Measurements from ENCODE around the gene BRI3.

BRI3 gene, protein sequence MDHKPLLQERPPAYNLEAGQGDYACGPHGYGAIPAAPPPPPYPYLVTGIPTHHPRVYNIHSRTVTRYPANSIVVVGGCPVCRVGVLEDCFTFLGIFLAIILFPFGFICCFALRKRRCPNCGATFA

GRCh38 chr7:98280791-98281756, at the start of gene BRI3:
BRI3 (plus strand) TSS chr7:98281686; CDS start chr7:98281796, 110 bp downstream.
- peak; percentile 91 for DNase-seq

DNA sequence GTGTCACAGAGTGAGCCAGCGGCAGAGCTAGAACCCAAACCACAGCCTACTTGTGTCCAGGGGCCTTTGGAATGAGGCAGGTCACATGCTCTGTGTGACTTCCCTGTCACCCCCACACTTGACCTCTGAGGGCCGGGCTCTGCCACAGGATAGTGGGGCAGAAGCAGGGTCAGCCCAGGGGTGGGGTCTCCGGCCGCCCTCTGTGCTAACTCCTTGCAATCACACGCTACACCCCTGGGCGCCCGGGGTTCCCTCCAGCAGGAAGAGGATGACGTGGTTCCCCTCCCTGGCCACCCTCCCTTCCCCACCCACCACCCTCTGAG, 49.3 kb upstream of the BRI3 start:
- no peak for DNase-seq

DNA sequence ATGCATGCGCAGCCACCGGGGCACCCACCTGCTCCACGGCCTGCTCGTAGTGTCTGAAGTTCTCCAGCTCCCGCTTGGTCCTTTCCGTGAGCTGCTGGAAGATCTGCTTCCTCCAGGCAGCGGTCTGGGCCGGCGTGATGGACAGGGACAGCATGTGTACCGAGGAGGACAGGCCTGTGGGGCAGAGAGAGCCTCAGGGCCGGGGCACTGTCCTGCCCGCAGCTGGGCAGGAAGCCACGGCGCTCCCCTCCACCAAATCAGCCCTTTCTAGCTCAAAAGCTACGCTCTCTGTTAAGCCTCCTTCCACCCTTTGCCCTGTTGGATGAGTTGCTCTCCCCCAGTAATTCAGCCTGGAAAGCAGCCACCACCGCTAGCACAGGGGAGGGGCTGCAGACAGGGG, 48.7 kb upstream of the BRI3 start:
- DNase-seq = no peak

DNA sequence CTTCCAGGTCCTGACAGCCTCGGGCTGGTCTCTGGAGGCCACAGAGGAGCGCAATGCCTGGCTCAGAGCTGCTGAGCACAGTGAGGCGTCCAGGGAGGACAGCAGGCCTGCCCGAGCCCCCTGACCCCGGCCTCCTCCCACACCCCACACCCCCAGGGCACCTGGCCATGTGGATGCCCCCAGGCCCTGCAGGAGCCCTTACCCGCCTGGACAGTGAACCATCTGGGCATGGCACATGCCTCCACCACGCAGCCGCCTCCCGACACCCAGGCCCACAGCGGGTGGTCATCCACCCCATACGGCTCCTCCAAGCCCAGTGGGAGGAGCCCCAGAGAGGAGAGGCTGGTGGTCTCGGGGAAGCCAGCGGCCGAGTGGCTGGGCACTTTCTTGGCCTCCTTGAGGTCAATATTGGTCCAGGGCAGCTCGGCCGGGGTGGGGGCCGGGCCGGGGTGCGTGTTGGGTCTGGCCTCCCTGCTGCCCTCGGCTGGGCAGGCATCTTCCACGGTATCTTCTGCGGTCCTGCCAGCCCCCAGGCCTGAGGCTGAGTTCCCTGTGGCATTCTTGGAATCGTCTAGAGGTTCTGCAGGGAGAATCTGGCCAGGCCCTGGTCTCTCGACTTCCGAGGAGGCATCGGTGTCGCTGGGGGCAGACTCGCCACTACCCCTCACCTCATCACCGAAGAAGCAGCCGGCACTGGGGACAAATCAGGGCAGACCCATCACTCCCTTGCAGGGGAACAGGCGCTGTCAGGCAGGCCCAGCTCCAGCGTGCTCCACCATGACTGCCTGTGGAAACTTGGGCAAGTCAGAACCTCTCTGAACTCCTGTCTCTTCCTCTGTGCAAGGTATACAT, 48.0 kb upstream of the BRI3 start:
- no peak for DNase-seq

- no peak for DNase-seq
Measured at GRCh38 chr7:98234429-98235147, 46.9 kb upstream of the BRI3 start.

- no peak for DNase-seq
Measured at GRCh38 chr7:98235901-98236300, 45.6 kb upstream of the BRI3 start.

- DNase-seq = no peak
Measured at GRCh38 chr7:98236355-98237185, 44.9 kb upstream of the BRI3 start.

DNA sequence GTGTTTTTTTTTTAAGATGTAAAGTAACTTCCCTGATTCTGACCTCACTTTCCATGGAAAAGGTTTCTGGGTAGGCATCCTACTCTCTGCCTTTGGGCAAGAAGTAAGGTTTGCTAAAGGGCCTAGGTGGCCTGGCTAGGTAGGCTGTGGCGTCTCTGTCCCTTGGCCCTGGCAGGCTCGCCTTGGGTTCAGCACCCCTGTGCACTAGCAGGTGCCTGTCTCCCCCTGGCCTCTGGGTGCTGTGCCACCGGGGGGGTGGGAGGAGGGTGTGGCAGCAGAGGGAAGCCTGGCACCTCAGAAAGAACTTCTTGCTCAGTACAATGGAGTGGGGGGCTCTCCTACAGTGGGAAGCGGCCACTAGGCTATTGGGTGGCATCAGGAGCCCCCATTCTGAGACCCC, 43.4 kb upstream of the BRI3 start:
- no peak for DNase-seq

- DNase-seq = no peak
Measured at GRCh38 chr7:98238976-98239375, 42.5 kb upstream of the BRI3 start.

DNA sequence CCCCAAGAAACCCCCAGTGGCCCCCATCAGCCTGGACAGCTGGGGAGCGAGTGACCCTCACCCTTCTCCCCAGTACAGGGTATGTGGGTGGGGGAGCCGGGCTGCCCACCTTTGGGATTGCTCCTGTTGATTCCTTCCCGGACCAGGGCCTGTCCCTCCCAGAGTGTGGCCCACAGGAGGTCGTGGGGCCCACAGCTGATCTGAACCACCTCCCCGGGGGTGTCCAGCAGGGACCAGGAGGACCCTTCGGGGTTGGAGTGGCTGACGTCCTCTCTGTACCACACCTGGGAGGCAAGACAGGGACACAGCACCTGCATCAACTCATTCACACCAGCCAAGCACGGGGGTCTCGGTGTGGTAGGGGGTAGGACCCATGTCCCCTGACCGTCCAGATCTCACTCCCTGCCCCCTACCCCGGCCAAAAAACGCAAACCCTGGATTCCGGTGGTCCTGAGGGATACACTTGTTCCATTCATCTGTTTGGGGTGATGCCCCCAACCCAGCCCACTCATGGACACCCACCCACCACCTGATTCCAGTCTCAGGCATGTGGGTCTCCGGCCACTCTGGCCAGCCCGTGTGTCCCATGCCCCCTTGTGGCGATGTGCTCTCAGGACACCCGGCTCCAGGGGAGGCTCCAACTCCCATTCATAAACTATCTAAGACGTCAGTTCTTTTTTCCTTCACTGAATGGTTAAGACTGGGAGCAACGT, 40.4 kb upstream of the BRI3 start:
- peak; percentile 20 for DNase-seq

DNA sequence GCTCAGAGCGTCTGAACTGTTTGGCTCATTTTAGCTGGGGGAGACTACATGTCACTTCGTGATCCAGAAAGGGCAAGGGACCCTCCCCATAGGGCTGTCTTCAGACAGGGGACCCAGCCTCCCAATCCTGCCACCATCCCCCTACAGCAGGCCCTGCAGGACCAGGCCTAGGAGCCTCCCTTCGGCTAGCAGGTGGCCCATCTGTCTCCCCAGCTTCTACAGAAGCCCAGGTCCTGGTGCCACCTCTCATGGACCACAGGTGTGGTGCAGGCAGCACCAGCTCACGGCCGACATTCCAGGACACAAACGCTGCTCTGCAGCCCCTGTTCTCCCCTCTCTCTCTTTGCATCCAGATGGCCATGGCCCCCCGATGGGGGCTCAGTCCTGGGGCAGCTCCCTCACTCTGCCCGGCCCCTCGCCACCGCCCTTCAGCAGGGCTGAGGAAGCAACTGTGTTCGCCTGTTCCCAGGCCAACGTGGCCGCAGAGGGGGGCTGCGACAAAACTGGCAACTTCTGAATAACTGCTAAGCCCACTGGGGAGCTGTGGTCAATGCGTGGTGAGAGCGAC, 39.7 kb upstream of the BRI3 start:
- no peak for DNase-seq

DNA sequence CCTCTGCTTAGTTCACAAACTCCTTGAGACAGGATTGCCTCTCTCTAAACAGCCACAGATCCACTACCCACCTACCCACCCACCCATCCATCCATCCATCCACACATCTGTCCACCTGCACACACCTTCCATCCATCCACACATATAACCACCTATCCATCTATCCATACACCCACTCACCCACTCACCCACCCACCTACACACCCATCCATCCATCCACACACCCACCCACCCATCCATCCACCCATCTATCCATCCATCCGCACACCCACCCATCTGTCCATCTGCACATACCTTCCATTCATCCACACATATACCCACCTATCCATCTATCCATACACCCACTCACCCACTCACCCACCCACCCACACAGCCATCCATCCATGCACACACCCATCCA, 39.1 kb upstream of the BRI3 start:
- no peak for DNase-seq

DNA sequence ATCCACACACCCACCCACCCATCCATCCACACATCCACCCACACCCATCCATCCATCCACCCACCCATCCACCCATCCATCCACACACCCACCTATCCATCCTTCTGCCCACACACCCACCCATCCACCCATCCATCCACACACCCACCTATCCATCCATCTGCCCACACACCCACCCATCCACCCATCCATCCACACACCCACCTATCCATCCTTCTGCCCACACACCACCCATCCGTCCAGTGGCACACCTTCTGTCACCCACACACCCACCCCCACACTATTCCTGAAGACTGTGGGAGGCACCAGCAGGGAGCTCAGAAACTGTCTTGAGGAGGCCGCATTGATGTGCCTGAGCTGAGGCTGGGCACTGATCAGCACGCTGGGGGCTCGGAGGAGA, 38.6 kb upstream of the BRI3 start:
- DNase-seq = no peak

- DNase-seq = no peak
Measured at GRCh38 chr7:98244871-98245270, 36.6 kb upstream of the BRI3 start.

- no peak for DNase-seq
Measured at GRCh38 chr7:98248156-98248555, 33.3 kb upstream of the BRI3 start.

- no peak for DNase-seq
Measured at GRCh38 chr7:98249106-98249505, 32.4 kb upstream of the BRI3 start.

DNA sequence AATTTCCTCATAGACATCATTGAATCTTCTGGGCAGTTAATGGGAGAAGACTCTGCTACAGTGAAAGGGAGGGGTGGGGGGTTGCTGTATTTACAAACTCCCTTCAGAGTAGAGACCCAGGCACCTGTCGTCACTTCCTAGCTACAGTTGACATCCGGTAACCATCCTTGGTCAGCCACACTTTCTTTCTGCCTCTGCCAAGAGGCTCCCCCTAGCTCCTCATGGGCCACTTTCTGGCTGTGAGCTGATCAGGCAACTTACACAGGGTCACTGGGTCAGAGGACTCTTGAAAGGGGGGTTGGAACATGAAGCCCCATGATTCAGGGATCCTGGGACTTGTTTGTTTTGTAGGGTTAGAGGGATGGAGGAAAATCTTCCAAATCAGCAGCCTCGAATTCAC, 30.7 kb upstream of the BRI3 start:
- DNase-seq = peak; percentile 70

DNA sequence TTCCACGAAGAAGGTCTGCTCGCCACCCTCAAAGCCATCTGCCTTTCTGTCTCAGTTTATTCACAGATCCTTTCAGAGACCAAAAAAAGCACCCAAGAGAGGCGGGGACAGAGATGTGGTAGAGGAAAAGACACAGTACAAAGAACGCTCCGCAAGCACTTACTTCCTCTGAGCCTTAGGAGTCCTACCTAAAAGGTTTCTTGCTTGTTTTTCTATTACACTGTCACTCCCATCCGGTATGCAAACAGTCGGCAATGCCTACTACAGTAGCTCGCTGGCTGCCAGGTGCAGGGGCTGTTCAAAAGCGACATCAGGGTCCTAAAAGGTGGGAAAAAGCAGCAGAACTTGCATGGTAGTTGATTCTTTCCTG, 30.3 kb upstream of the BRI3 start:
- DNase-seq = peak; percentile 48

DNA sequence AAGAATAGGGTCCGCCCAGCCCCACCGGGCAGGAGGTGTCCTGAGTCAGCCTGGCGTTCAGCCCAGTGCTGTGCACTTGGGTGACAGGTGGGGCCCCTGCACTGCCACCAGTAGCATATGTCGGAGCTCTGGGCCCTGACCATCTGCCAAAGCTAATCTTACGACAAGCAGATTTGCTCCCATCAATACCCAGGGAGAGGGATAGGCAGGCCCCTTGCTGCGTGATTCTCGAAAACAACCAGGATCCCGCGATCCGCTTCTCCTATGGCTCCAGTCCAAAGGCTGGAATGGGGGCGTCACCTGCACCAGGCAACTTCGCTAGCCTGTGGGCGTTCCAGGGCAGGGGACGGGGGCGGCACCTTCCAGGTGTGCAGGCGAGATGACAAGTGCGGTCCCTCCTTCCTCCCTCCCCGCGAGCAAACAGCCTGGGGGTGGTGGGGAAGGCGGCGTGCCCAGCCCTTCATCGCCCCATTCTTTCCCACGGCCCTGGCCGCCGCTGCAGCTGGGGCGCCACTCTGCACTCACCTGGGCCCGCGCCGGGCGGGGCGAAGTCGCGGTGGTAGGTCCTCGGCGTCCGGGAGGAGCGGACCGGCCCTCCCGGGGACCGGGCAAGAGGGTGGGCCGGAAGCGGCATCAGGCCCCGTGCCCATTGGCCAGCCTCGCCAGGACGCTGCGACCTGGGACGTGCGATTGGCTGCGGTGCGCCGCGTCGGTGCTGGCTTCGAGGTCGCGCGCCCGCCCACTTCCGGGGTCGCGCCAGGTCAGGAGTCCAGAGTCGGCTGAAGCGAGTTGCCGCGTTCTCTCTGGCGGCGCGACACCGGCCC, 29.7 kb upstream of the BRI3 start, which contains the start of gene TECPR1:
TECPR1 (minus strand) TSS at position 632 of the 824 bp plus-strand sequence. CDS start 6,086 bp downstream, outside the sequence.
- peak; percentile 94 for DNase-seq

Measured in activated CD4-positive, alpha-beta T cell treated with anti-CD3 and anti-CD28 coated beads, Interleukin-10, Interleukin-2, amounts not matched to agents 100 ng/mL and 50 ng/mL, durations not matched to agents 16 hours and 8 hours (primary cell).